NCI-H1694 treated with DMSO at 0.1 percent for 48 hours (cell line): ENCODE results near the gene COG1.

Experiments
- DNase-seq: peaks from one replicate; lab custom pipeline; 2025; lab: John Stamatoyannopoulos, UW

Gene COG1

DNA sequence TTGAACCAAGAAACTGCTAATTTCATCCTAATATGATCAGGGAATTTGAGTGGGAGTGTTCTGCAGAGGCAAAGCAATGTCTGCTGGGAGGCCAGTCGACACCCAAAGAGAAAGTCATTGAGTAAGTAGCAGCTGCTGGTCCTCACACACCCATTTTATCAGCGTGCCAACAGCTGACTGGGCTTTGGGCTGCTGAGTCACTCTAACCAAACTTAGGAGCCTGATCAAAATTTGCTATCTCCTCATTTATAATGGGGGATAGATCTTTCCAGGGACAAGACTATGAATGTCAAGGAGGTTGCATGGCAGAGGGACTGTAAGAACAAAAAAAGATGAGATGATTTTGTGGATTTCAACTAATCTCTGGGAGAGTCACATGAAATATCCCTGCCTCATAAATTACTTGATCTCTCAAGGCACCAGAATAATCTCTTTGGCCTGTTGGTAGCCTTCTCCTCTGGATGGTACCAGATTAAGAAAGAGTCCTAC is 35.9 kb downstream of the COG1 start:
- no peak for DNase-seq

- DNase-seq = no peak
Measured at GRCh38 chr17:73230088-73230487, 37.2 kb downstream of the COG1 start.

GRCh38 chr17:73231395-73231794 is 38.5 kb downstream of the COG1 start:
- no peak for DNase-seq

DNA sequence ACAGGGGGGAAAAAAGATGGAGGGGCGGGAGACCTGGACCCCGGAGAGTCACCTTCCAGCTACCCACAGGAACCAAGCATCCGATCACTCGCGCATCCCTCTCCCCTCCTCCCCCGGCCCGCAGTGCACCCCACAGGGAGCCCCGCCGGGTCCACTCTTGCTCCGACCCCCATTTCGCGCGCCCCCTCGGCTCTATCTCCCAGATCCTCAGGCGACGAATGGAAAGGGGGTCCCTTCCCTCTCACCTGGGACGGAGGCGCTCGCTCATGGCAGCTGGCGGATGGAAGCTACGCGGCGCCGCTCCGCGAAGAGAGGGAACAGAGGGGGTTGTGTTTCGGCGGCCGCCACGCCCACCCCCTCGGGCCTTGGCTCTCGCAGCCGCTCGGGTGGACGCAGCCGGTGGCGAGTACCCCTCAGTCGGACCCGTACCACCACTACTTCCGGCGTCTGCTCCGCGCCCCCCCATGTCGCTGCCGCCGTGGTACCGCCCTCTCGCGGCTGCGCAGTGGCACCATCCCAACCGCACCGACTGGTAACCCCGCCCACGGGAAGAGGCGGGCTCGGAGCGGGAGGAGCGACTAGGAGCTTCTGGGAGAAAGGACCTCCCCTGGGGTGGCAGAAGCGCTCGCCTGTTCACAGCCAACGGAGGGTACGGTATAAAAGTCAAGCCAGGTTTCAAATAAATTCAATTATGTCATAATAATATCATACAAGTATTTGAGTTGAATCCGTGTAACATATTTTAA is 39.2 kb downstream of the COG1 start:
- DNase-seq = peak; percentile 94

GRCh38 chr17:73232587-73233373 is 39.9 kb downstream of the COG1 start:
- peak; percentile 7 for DNase-seq

DNA sequence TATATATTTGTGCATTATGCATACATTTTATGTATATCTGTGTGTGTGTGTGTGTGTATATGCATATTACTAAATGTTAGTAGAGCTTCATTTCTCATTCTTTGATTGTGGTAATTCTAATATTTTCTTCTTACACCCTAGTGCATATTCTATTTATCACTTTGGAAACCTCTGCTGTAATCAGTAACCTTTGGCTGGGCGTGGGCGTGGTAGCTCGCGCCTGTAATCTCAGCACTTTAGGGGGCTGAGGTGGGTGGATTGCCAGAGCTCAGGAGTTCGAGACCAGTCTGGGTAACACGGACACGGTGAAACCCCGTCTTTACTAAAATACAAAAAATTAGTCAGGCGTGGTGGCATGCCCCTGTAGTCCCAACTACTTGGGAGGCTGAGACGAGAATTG is 41.9 kb downstream of the COG1 start:
- no peak for DNase-seq

DNA sequence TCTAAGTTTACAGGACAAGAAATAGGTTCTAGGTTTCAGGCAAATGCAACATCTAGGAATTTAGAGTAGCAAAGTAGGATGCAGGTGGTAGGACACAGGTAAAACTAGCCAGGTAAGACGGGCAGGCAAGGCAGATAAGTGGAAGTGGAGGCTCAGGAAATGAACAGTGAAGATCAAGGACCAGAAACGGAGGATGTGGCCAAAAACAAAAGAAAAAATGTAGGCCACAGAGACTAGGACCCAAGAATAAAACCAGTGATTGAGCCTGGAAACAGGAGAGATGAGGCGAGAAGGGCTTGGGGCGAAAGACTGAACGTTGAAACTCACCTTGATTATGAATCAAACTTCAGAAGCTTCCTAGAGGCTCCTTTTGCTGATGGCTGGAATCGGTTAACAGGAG is 44.9 kb downstream of the COG1 start:
- DNase-seq = no peak

- no peak for DNase-seq
Measured at GRCh38 chr17:73240561-73240960, 47.7 kb downstream of the COG1 start.

GRCh38 chr17:73247726-73248125 is 54.9 kb downstream of the COG1 start:
- no peak for DNase-seq

DNA sequence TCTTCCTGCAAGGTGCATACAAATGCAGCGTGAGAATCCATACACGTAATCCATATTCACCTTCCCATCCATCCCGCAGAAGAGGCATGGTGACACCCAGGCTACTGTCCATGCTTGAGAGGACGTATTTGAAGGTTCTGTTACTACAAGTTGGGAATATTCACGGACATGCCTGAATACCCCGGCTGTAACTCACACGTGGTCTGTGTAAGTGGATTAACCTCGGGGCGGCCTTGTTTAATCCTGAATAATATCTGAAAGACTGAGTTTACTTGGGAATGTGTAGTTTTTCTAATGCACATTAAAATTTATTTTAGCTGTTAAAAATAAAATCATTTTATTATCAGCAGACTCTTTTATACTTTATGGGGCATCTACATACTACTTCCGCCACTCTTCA is 55.7 kb downstream of the COG1 start:
- no peak for DNase-seq

DNA sequence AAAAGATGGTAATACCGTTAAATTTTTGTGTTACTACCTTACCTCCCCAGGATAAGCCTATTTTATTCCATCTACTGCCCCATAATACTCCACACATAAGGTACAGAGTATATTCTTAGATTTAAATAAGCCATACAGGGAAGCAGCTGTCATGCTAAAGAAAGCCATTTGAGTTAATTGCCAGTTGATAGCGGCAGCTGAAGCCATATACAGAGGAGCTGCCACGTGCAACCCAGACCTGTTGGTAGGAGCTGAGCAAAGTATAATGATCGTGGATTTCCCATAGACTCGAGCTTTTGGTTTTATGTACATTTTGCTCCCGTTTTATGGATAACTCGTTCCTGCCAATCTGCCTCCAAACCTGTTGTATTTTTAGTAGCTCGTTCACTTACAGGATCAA is 56.8 kb downstream of the COG1 start:
- no peak for DNase-seq

DNA sequence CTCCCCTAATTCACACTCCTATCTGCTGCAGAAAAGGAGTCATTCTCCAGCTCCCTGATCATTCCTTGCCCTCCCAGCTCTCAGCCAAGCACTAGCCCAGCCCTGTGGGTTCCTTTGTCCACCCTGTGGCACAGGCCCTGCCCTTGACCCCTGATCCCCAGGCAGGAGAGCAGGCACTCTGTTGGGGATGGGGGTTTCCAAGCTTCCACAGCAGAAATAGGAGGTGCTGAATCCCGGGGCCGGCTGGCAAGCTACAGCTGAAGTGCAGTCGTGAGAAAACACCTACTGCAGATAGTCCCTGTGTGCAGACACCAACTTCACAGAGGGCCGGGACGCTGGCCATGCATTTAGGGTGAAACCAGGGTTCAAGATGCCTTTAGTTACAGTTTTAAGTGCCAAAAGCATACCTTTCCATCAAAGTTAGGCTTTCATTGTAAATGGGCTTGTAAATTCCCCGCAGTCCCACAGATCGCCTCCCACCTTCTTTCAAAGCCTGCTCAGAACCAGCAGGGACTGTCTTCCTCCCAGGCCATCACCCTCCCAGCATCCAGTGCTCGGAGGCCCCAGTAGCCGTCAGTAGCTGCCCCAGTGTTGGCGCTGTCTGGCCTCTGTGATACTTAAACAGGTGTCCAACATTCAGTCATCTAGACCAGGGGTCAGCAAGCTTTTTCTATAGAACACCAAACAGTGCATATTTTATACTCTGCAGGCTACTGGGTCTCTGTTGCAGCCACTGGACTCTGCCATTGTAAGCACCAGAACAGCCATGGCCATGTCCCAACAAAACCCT is 58.2 kb downstream of the COG1 start:
- DNase-seq = no peak

DNA sequence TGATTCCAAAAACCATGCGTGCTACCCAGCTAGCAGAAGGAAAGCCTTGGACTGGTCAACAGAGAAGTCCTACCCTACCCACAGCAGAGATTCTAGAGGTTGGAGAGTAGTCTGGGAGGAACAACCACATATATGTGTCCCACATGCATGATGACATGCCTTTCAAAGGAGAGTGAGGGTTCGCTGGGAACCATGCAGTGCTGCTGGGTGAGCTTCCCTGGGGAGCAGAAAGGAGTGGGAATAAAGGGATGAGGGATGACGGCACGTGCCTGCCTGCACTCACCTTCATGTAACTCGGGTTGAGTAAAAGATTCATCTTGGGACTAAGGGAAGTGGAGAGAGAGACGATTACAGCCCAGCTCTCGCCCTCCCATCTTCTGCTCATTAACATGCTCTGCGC is 59.0 kb downstream of the COG1 start:
- no peak for DNase-seq

DNA sequence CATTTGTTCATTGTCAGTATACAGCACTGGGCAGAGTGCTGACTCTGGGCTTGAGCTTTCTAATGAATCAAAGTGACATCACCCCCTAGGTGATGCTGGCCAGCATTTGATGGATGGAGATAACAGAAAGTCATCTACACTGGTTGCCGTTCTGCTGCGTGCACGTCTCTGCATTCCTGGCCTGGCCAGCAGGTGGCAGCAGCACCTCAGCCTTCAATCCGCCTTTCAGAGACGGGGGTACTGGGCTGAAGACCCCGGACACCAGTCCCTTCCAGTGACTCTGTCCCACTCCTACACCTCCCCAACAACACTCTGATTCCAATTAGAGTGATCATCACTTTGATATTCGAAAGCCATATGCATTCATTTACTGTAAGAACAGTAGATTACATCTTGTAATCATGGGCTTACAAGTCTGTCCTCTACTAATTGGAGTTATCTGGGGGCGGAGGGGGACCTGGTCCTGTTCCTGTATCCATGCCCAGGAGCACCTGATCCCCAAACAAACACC is 62.9 kb downstream of the COG1 start:
- DNase-seq = peak; percentile 26

DNA sequence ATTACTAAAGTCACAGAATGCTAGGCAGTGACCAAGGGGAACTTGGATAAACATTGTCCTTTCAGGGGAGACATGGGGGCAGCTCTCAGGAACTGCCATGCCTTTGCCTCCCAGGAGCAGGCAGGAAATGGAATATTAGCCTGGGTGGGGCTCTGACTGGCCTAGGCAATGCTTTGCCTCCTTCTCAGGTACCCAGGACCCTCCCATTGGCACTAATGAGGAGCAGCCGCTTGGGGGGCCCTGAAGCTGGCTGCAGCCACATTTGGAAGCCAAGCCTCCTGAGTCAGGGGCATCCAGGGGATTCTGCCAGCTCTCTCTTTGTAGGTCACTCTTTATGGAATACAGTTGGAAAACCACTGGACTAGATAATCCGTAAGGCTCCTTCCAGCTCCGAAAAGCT is 63.4 kb downstream of the COG1 start:
- DNase-seq = no peak

DNA sequence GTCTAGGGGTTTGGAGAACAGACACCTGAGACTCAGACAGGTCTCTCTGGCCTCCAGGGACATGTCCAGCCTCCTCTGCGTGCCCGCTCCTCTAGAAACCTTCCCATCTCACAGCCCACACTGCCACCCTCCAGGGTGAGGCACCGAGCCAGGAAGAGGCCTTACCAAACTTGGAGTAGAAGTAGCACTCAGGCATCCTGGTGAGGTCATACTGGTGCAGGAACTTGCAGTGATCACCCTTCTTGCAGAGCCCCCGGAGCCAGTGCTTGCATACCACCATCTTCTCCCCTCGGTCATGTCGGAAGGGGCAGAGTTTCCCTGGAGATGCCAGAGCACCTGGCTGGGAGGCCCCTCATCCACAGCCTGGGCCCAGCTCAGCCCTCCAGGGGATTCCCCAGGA is 64.7 kb downstream of the COG1 start:
- no peak for DNase-seq
